ENCODE measurements around the gene WASF2. TPM values are rescaled to one million over a fixed set of nuclear protein-coding genes. Genes with fewer than 3 reads are reported as not detected.

WASF2 gene
- total and polyA plus RNA-seq, 2 of the 13 experiments (the other 11 are each of a cell fraction or from before 2014, with no cell fraction given), result 10.4 to 27.7 TPM

GRCh38 chr1:27363766-27364695, 125.9 kb downstream of the WASF2 start (continued):
- no peak for TF ChIP-seq CC2D1A (CRISPR knock-in tag; IDR thresholded peaks at IDR 0.05)

DNA sequence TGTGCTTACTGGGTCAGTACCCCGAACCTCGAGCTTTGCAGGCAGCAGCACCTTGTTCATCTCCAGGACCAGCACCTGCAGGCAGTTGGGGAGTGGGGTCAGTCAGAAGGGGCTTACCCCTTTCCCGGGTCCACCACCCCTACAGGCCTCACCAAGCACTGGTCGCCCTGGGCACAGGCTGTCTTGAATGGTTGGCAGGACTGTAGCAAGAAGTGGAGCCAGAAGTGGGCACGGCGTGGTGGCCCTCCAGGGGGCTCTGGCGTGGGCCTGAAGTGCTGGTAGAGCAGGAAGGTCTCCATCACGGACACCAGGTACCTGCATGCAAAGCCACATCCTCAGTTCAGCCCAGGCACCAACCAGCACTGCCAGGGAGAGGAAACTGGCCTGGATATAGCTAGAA, 128.4 kb downstream of the WASF2 start:
- intact Hi-C loops (cut with micrococcal nuclease; ENCODE audit: unreplicated experiment) (no loop called here), in situ Hi-C loops (cut with HindIII; ENCODE audit: extremely low pct_ligation_motif_present, low pct_unique_long_range_greater_than_20kb) (no loop called here)
- CTCF ChIA-PET (ENCODE audit: low intra/inter-chr PET ratio, low total read pairs), result no interaction called here
- Histone ChIP-seq H3K4me3 (replicated peaks in 1 of 3; ENCODE audit: insufficient read depth in 1 of 3, low read depth in 2 of 3, low read length in 3 of 3) (no peak overlapping the region), H3K79me2 (ENCODE audit: insufficient read depth, low read length) (no peaks in the 10 kb centered on the region), H2AFZ (ENCODE audit: low read length) (no peak overlapping the region), H3K27ac (ENCODE audit: extremely low read length, insufficient read depth, low read length) (no peak overlapping the region), H3K27me3 (ENCODE audit: control insufficient read depth in 1 of 2, insufficient read depth in 2 of 2, low read length in 2 of 2) (no peaks in the 10 kb centered on the region), H3K4me2 (ENCODE audit: low read depth, low read length) (no peak overlapping the region), H4K20me1 (ENCODE audit: insufficient read depth, low read length) (no peaks in the 10 kb centered on the region), H3K9me3 (ENCODE audit: low read length) (no peaks in the 10 kb centered on the region), H3K9ac (ENCODE audit: insufficient read depth, low read depth, low read length) (no peak overlapping the region), H3K36me3 (replicated peaks in 1 of 2; ENCODE audit: control insufficient read depth in 1 of 2, insufficient read depth in 2 of 2, low read length in 2 of 2) (0 out of 5 replicates have a peak, but pooled peaks cover 0 to 2% of the 10 kb centered on the region in 2 experiments), H3K4me1 (ENCODE audit: insufficient read depth, low read length) (peaks cover 22% of the 10 kb centered on the region)
- no peak for DNase-seq (ENCODE audit: low spot score)
- no peak for FAIRE-seq
- ATAC-seq, result no peak
- POLR2A ChIA-PET, result no interaction called here
- BruUV-seq (replicated peaks), result no TSS peak
- TF ChIP-seq, protein P1, sequence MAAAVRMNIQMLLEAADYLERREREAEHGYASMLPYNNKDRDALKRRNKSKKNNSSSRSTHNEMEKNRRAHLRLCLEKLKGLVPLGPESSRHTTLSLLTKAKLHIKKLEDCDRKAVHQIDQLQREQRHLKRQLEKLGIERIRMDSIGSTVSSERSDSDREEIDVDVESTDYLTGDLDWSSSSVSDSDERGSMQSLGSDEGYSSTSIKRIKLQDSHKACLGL (CRISPR knock-in tag; IDR thresholded peaks at IDR 0.05), result no peak
- TF ChIP-seq SIN3B (IDR thresholded peaks at IDR 0.05; ENCODE audit: low read length), result no peak
- no peak for TF ChIP-seq EZH2 (conservative IDR thresholded peaks at IDR 0.05; ENCODE audit: low read depth, low read length)
- TF ChIP-seq JUN (CRISPR knock-in tag; IDR thresholded peaks at IDR 0.05), result no peak
- TF ChIP-seq, protein P2, sequence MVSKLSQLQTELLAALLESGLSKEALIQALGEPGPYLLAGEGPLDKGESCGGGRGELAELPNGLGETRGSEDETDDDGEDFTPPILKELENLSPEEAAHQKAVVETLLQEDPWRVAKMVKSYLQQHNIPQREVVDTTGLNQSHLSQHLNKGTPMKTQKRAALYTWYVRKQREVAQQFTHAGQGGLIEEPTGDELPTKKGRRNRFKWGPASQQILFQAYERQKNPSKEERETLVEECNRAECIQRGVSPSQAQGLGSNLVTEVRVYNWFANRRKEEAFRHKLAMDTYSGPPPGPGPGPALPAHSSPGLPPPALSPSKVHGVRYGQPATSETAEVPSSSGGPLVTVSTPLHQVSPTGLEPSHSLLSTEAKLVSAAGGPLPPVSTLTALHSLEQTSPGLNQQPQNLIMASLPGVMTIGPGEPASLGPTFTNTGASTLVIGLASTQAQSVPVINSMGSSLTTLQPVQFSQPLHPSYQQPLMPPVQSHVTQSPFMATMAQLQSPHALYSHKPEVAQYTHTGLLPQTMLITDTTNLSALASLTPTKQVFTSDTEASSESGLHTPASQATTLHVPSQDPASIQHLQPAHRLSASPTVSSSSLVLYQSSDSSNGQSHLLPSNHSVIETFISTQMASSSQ (IDR thresholded peaks at IDR 0.05; ENCODE audit: low read depth), result no peak
- TF ChIP-seq, protein P2 (CRISPR knock-in tag; IDR thresholded peaks at IDR 0.05; ENCODE audit: borderline replicate concordance), result no peak
- TF ChIP-seq, protein P3, sequence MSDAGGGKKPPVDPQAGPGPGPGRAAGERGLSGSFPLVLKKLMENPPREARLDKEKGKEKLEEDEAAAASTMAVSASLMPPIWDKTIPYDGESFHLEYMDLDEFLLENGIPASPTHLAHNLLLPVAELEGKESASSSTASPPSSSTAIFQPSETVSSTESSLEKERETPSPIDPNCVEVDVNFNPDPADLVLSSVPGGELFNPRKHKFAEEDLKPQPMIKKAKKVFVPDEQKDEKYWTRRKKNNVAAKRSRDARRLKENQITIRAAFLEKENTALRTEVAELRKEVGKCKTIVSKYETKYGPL (CRISPR knock-in tag; IDR thresholded peaks at IDR 0.05), result no peak
- TF ChIP-seq BORCS8-MEF2B (CRISPR knock-in tag; IDR thresholded peaks at IDR 0.05), result no peak
- TF ChIP-seq KDM6A (CRISPR knock-in tag; IDR thresholded peaks at IDR 0.05; ENCODE audit: low read depth), result no peak
- no peak for TF ChIP-seq ZBTB42 (CRISPR knock-in tag; IDR thresholded peaks at IDR 0.05)
- no peak for TF ChIP-seq EED (CRISPR knock-in tag; IDR thresholded peaks at IDR 0.05)
- no peak for TF ChIP-seq SUZ12 (IDR thresholded peaks at IDR 0.05; ENCODE audit: low read depth, low read length)
- no peak for TF ChIP-seq SIN3A (IDR thresholded peaks at IDR 0.05; ENCODE audit: borderline replicate concordance, low read depth, low read length)
- no peak for TF ChIP-seq DMAP1 (CRISPR knock-in tag; IDR thresholded peaks at IDR 0.05)
- no CpG with 5 or more reads among the region's 8 CpGs for WGBS (ENCODE audit: low lambda C conversion rate)
